Suppressor macrophage (primary cell): ENCODE measurements around the gene WHAMM.
"Not testable (repeated sequence)": the region's sequence is repeated elsewhere in the genome, so short reads cannot be mapped to it uniquely, and the experiment has no call there.

Experiments used
- DNase-seq, 4 experiments: peaks; one replicate each; pipeline ENCODE4 v3.0.0-alpha.2; 2020 to 2022
- total RNA-seq, 17 experiments: gene quantifications; one replicate each; lab custom pipeline; 2026; ENCODE audit warnings: mixed read lengths in 6 of 17, inconsistent platforms in 3 of 17; lab: John Stamatoyannopoulos, UW

WHAMM gene, protein sequence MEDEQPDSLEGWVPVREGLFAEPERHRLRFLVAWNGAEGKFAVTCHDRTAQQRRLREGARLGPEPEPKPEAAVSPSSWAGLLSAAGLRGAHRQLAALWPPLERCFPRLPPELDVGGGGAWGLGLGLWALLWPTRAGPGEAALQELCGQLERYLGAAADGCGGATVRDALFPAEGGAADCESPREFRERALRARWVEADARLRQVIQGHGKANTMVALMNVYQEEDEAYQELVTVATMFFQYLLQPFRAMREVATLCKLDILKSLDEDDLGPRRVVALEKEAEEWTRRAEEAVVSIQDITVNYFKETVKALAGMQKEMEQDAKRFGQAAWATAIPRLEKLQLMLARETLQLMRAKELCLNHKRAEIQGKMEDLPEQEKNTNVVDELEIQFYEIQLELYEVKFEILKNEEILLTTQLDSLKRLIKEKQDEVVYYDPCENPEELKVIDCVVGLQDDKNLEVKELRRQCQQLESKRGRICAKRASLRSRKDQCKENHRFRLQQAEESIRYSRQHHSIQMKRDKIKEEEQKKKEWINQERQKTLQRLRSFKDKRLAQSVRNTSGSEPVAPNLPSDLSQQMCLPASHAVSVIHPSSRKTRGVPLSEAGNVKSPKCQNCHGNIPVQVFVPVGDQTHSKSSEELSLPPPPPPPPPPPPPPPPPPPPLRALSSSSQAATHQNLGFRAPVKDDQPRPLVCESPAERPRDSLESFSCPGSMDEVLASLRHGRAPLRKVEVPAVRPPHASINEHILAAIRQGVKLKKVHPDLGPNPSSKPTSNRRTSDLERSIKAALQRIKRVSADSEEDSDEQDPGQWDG
- total RNA-seq, result 16.2 to 30.8 (median 21.4) reads per million in 17 experiments

DNA sequence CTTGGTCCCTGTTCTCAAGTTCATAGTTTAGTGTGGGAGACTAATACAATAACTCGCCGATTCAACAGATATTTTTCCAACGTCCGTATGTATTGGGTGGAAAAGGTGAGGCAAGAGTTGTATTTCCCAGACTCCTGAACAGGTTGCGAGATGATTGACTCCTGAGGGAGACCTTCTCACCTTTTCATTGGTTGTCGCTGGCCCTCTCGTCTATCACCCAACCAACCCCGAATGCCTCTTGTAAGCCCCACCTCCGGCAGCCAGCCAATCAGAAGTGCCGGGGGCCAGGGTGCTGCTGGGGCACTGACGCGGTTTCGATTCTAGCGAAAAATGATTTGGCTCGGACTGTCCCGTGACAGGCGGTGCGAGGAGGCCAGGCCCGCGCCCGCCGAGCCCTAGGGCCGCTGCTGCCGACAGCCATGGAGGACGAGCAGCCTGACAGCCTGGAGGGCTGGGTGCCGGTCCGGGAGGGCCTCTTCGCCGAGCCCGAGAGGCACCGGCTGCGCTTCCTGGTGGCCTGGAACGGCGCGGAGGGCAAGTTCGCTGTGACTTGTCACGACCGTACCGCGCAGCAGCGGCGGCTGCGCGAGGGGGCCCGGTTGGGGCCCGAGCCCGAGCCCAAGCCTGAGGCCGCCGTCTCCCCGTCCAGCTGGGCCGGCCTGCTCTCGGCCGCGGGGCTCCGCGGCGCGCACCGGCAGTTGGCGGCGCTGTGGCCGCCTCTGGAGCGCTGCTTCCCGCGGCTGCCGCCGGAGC is at the start of gene WHAMM:
TSS of gene WHAMM (plus strand) at position 321 of the 753 bp plus-strand sequence. CDS start at position 420, 99 bp downstream.
- DNase-seq, result peak; percentile 98 to 99 (median 98)

DNA sequence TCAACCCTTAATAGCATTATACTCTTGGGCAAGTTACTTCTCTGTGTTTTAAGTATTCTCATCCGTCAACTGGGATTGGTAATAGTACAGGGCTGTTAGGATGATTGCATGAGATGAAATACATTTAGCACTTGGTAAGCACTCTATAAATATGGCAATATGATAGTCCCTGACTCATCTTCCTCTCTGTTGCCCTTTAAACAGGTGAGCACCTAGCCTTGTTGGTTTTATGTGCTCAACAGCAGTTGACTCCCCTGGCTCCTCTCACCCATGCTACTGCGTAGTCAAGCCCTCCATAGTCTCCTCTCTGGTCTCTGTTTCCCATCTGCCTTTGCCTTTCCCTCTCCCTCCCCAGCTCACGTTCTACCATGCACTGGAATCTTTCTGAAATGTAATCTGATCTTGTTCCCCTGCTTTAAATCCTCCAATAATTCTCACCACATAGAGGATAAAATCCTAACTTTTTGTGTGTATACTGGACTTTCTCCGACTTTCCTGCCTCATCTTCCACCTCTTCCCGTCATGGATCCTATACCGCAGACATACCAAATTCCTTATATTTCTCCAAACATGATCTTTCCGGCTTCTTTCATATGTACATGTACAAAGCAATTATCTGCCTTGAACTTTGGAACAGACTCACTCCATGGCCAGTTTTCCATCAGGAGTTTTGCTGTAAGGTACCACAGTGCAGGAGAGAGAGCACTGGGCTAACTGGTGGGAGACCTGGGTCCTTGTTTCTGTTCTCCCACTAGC is 45.9 kb upstream of the WHAMM start:
- no peak for DNase-seq

DNA sequence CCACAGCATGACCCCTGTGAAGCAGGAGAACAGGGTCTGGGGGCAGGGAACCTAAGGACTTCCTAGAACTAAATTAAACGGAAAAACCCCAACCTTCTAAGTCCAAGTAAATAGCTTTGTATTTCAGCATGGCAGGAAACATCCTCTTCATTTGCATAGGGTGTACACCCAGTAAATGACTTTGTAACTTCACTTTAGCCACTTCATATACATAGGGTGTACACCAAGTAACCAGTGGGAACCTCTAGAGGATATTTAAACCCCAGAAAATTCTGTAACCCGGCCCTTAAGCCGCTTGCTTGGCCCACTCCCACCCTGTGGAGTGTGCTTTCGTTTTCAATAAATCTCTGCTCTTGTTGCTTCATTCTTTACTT is 45.3 kb upstream of the WHAMM start:
- no peak for DNase-seq

DNA sequence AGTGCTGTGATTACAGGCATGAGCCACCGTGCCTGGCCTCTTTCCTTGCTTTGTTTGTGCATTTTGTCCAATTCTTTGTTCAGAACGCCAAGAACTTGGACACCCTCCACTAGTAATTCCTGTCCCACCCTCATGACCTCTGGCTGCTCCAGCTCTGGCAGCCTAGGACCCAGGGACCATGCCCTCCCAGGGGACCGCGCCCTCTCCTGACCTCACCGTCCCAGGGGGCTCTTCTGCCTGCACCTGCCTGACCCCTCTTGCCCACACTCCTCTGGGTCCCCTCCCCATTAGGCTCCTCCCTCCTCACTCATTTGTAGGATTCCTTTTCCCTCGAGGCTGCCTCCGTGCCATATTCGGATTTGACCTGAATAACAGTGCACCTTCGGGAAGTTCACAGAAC is 44.7 kb upstream of the WHAMM start:
- no peak for DNase-seq

DNA sequence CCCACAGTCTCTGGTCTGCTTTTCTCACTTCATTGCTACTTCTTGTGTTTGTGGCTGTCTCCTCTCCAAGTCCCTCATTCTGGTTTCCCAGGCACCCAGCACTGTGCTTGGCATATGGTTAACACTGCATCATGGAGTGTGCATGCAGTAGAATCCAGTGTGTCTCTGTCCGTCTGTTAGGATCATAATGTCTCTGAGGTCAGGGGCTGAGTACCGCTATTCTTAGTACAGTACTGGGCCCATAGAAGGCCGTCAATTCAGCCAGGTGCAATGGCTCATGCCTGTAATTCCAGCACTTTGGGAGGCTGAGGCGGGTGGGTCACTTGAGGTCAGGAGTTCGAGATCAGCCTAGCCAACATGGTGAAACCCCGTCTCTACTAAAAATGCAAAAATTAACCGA is 43.2 kb upstream of the WHAMM start:
- DNase-seq, result not testable (repeated sequence)

DNA sequence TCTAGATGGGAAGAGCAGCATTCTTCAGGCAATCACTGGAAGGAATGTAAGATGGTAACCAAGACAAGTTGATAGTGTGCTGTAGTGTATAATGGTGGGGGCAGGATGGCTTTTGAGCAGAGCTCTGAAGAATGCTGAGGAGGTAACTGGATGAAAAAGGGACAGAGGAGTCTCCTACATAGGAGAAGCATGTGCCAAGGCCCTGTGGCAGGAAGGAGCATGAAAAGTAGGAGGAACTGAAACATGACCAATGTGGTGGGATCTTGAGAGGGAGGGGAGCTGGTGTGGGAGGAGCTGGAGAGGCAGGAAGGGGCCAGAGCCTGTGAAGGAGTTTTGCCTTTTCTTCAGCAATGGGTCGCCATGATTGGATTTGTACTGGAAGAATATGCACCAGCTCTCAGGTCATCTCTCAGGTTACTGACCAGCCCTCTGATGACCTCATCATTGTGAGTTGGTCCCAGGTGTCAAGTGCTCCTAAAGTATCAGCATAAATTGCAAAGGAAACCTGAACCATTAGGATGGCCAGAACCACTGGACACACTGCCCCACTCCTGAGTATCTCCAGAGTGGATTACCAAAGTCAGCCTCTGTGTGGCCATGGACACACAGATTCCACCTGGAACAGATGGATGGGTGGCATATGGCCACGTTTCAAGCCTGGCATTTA is 42.1 kb upstream of the WHAMM start:
- DNase-seq, result no peak

DNA sequence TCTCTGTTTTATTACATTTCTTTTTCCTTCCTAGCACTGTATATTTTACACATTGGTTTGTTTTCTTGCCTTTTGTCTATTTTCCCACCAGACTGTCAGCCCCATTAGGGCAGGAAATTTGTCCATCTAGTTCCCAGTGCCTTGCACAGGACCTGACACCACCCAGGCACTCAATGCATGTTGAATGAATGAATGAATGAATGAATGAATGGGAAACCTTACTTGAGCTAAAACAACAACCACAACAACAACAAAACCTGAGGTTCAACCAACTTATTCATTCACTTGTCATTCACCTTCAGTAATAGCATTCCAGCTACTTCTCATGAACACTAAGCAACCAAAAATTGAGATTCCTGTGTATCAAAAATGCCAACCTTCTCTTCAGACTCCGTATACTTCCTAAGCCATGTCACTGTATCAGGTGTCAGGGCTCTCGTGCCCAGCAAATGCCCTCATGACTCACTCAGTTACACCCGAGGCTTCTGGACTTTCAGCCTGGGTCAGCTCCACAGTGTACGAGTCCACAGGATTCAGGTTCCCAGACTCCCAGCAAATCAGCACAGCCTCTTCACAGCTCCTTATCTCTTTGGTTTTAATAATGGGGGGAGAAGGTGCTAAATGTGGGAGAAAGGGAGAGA is 40.9 kb upstream of the WHAMM start:
- DNase-seq, result no peak

DNA sequence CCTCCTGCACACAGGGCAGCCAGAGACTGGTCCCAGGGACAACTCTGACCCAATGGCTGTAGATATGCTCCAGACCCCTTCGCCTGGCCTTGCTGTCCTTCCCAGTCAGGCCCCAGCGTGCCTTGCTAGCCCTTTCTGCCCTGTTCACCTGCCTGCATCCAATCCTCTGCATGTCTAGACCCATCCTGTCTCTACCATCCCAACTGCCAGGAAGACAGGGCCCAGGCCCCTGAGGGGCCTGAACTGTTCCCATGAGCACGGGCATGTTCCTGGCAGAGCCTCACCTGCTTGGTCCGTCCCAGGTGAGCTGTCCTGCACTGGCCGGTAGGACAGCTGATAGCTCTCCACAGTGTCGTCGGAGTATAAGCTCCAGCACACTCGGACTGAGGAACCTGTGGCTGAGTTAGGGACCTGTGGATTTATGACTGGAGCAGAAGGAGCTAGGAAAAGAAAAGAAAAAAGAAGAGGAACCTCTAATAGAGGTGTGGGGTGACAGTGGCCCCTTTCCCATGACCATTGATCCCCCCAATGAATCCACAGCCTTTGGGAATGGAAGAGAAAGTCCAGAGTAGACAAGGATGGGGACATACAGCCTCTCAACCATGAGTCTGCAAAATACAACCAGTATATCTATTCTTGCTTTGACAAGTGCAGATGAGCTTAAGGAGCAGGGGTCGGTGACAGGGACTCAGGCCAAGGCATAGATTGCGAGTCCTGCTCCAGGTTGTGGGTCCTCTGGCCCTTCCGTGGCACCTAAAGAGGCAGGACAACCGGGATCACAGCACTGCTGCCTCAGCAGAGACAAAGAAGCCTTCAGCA is 37.4 kb upstream of the WHAMM start:
- no peak for DNase-seq

DNA sequence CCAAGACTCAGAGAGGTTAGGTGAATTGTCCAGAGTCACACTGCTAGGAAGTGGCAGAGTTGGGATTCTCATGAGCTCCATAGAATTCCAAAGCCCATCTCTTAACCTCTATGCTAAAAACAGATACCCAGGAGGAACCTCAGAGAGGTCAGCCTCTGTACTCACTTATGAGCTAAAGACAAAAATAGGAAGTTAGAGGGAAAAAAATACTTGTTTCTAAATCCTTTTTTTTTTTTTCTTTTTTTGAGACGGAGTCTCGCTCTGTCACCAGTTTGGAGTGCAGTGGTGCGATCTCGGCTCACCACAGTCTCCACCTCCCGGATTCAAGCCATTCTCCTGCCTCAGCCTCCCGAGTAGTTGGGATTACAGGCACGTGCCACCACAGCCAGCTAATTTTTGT is 34.9 kb upstream of the WHAMM start:
- peak in 3 of 4 experiments; percentile 24 to 55 (median 54) for DNase-seq

DNA sequence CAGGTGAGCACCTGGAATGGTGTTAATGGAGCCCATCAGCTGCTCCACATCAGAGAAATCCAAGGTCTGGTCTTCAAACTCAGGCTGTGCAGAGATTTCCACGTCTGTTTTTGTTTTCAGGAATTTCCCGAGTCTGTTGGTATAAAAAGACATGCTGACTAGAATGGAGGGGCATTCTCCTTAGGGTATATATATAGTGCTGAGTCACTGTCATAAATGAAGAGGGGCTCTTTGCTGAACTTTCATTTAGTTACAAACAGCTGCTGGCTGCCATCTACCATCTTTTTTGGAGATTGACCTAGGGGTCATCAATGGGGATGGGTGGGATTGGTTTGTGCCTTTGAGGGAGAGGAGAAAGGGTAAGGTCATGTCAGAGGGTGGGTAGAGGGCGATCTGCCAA is 30.7 kb upstream of the WHAMM start:
- no peak for DNase-seq

DNA sequence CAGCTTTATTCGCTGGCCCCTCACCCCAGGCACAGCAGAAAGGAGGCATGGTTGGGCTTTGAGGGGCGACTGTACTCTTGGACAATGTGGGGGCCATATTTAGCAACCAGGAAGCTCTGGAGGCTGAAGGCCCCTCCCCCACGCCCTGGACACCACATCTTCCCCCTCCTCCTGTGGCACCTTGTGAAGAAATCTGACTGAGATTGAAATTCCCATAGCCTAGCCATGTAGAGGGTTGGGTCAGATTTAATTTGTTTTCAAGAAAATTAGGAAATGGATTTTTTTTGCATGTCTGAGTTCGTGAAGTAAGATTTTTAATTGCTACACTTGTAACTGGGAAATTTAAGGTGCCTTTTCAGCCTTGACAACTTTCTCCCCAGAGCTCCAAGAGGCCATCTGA is 28.1 kb upstream of the WHAMM start:
- DNase-seq, result no peak

DNA sequence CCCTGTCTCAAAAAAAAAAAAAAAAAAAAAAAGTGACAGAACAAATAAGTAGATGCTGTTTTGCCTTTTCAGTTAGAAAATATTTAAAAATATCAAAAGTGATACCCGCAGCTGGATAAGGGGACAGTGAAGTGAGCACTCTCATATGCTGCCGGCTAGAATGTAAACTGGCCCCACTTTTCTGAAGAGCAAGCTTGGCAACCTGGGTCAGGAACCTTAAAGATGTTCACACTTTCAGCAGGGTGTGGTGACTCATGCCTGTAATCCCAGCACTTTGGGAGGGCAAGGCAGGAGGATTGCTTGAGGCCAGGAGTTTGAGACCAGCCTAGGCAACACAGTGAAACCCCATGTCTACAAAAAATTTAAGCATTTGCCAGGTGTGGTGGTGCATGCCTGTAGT is 20.9 kb upstream of the WHAMM start:
- no peak for DNase-seq

DNA sequence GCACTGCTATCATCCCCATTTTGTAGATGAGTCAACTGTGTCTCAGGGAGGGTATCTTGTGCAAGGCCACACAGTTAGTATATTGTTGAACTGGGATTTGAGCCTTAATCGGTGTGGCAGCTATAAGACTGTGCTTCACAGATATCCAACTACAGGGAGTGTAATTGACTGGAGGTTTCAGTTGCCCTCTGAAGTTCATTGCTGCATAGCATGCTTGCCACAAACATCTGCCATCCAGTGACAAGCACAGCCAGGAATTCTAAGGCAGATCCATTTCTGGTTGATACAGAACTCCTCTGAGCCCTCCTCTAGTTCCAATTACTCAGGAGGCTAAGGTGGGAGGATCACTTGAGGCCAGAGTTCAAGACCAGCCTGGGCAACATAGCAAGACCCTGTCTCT is 19.9 kb upstream of the WHAMM start:
- DNase-seq, result no peak

DNA sequence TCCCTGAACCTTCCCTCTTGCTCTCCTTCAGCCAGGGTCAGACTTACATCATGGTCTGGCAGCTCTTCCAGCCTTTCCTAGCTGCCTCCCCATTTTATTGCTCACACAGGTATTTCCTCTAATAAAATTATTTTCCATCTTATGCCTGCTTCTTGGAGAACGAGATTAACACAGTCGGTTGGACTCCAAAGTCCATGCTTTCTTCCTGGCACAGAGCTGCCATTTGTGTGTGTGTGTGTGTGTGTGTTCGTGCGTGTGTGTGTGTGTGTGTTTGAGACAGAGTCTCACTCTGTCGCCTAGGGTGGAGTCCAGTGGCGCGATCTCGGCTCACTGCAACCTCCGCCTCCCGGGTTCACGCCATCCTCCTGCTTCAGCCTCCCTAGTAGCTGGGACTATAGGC is 19.1 kb upstream of the WHAMM start:
- no peak for DNase-seq

DNA sequence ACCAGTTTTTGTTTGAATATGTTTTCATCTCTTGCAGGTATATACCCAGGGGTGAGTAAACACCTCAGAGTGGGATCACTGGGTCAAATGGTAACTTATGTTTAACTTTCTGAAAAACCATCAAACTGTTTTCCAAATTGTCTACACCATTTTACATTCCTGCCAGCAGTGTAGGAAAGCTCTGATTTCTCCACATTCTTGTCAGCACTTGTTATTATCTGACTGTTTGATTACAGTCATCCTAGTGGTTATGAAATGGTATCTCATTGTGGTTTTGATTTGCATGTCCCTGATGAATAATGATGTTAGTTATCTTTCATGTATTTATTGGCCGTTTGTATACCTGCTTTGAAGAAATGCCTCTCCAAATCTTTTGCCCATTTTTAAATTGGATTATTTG is 17.4 kb upstream of the WHAMM start:
- no peak for DNase-seq

DNA sequence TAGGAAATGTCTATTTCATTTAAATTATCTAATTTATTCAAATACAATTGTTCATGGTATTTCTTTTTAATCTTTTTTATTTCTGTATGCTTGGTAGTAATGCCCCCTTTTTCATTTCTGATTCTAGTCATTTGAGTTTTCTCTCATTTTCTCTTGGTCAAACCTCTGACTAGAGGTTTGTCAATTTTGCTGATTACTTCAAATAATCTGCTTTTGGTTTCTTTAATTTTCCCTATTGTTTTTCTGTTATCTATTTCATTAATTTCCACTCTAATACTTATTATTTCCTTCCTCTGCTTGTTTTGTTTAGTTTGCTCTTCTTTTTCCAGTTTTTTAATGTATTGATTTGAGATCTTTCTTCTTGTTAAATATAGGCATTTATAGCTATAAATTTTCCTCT is 15.7 kb upstream of the WHAMM start:
- no peak for DNase-seq

DNA sequence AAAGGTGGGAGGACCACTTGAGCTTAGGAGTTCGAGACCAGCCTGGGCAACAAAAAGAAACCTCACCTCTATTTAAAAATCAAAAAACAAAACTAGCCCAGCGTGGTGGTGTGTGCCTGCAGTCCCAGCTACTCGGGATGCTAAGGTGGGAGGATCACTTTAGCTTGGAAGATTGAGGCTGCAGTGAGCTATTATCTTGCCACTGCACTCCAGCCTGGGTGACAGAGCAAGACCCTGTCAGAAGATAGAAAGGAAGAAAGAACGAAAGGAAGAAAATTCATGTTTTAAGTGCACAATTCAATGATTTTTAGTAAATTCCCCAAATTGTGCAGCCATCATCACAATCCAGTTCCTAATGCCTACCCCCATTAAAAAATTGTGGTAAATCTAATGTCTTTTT is 11.3 kb upstream of the WHAMM start:
- DNase-seq, result no peak

DNA sequence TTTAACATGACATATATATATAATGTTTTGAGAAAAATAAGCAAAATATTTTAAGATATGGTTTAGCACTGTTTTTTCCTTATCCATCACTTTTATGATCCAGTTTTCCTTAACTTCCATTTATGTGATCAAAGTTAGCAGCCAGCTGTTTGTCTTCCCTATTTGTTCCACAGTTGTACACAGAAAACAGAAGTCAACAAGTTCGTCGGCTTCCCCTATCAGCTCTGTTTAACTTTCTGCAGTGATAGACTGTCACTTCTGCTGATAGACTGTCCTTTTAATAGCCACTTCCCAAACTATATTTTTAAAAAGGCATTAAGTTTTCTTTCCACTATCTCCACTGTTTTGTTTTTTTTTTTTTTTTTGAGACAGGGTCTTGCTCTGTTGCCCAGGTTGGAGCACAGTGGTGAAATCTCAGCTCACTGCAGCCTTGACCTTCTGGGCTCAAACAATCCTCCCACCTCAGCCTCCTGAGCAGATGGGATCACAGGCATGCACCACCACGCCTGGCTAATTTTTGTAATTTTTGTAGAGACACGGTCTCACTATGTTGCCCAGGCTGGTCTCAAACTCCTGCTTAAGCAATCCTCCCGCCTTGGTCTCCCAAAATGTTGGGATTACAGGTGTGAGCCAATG is 10.8 kb upstream of the WHAMM start:
- peak; percentile 21 to 59 (median 47) for DNase-seq

DNA sequence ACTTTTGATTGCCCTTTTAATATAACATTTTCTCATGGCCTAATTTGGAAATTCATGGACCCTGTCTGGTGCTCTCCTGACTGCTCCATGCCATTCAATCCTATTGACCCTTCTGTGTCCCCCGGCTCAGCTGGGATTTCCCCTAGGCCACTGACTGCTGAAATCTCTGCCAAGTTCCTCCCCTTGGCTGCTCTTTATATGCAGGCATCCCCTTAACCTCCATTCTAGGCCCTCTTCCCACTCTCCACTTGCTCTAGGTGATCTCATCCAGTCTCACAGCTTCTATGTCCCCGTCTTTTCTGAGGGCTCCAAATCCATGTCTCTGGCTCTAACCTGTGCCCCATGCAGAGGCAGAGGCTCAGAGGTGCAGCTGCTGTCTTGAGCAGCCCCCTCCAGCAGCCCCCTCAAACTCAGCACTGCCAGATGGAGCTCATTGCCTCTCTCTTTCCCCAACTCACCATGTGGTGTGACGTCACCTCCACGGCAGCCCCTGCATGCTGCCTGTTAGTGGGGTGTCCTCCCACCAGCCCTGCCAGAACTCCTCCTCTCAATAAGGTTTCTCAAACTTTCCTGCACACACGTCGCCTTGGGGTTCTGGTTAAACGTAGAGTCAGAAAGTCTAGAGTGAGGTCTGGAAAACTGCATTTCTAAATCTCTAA is 10.1 kb upstream of the WHAMM start:
- DNase-seq, result no peak
